CD4-positive, alpha-beta T cell (primary cell): Measurements from ENCODE around the gene MTIF3. TPM values are rescaled to one million over a fixed set of nuclear protein-coding genes. Genes with fewer than 3 reads are reported as not detected.

Source experiments
- ATAC-seq: fragments of 200-7000 bp; cut with Tn5 transposase; one replicate; pipeline ENCODE4 v1.10.0; 2022; ENCODE audit warnings: mild to moderate bottlenecking; ENCODE audit not compliant: poor library complexity
- CTCF ChIA-PET: fragments of 350-600 bp; sonication (Branson Sonifier 250); formaldehyde crosslinking; loops from one replicate; lab custom pipeline; 2021; ENCODE audit warnings: antibody characterized with exemption, inconsistent platforms; lab: Charles Lee
- POLR2A ChIA-PET: fragments of 350-600 bp; sonication (Branson Sonifier 250); formaldehyde crosslinking; loops from one replicate; lab custom pipeline; 2021; ENCODE audit warnings: antibody characterized with exemption, inconsistent platforms; lab: Charles Lee
- DNase-seq, 14 experiments: peaks; one replicate each; pipeline ENCODE4 v3.0.0-alpha.2; 2013 to 2020; ENCODE audit warnings: mixed read lengths in 2 of 14
- H3K27ac ChIP-seq, 2 donors: one replicate each; pipeline versions ENCODE4 v1.5.1 to v1.7.0; 2013; ENCODE audit warnings: low read length in 2 of 2, low read depth in 1 of 2, mild to moderate bottlenecking in 1 of 2
- H3K27me3 ChIP-seq, 2 experiments: 1 replicate in 1 of 2; 2 replicates in 1 of 2; pipeline versions ENCODE4 v1.6.1 to v1.7.0; 2013; ENCODE audit warnings: low read length in 2 of 2, control low read depth in 1 of 2, mild to moderate bottlenecking in 1 of 2, moderate library complexity in 1 of 2; ENCODE audit not compliant: insufficient read depth in 2 of 2, control insufficient read depth in 1 of 2
- H3K36me3 ChIP-seq: one replicate; pipeline ENCODE4 v1.6.1; 2013; ENCODE audit warnings: low read length, control low read depth; ENCODE audit not compliant: insufficient read depth
- H3K4me1 ChIP-seq: one replicate; pipeline ENCODE4 v1.6.1; 2013; ENCODE audit warnings: low read length, control low read depth; ENCODE audit not compliant: insufficient read depth
- H3K4me3 ChIP-seq: one replicate; pipeline ENCODE4 v1.5.1; 2013; ENCODE audit warnings: mild to moderate bottlenecking, low read length, moderate library complexity
- H3K9me3 ChIP-seq, 2 experiments: 1 replicate in 1 of 2; 2 replicates in 1 of 2; pipeline versions ENCODE4 v1.6.1 to v1.7.0; 2013; ENCODE audit warnings: low read length in 2 of 2, mild to moderate bottlenecking in 2 of 2, control low read depth in 1 of 2, moderate library complexity in 1 of 2; ENCODE audit not compliant: control insufficient read depth in 1 of 2, insufficient read depth in 1 of 2
- H3K27ac Mint-ChIP-seq: one replicate; pipeline ENCODE4 v1.8.0; 2020; ENCODE audit warnings: mixed read lengths
- H3K27me3 Mint-ChIP-seq: one replicate; pipeline ENCODE4 v1.8.0; 2021; ENCODE audit warnings: mixed read lengths
- H3K36me3 Mint-ChIP-seq: one replicate; pipeline ENCODE4 v1.8.0; 2021; ENCODE audit warnings: low read depth, mixed read lengths
- H3K4me1 Mint-ChIP-seq: one replicate; pipeline ENCODE4 v1.8.0; 2021; ENCODE audit warnings: low read depth, mixed read lengths
- H3K4me3 Mint-ChIP-seq: one replicate; pipeline ENCODE4 v1.8.0; 2020; ENCODE audit warnings: mild to moderate bottlenecking, mixed read lengths
- H3K9me3 Mint-ChIP-seq: one replicate; pipeline ENCODE4 v1.8.0; 2020; ENCODE audit warnings: mixed read lengths
- intact Hi-C, 2 experiments: fragments of 100-400 bp; cut with DNase I in 1 of 2; cut with micrococcal nuclease in 1 of 2; formaldehyde crosslinking; loops; one replicate each; pipeline versions ENCODE4 v1.15.1 to v1.9.0; 2023 to 2025; cut with DNase I, micrococcal nuclease
- total RNA-seq, 174 experiments: library from RNA in 2 of 174; stranded (reverse) in 2 of 174; gene quantifications; one replicate each; pipeline ENCODE4 v1.2.3 and lab custom pipeline; 2021 to 2026
- TF ChIP-seq, protein P1 (sequence below): fragments of 200-600 bp; IDR thresholded peaks from one replicate; pipeline ENCODE4 v1.8.0; 2022; ENCODE audit warnings: antibody characterized with exemption, mild to moderate bottlenecking

Gene MTIF3
- total RNA-seq, 2 experiments from 2014 or later: 13.6 to 14.5 TPM

- no peak for ATAC-seq
- Mint-ChIP-seq H3K36me3 (no peaks in the 10 kb centered on the region), H3K4me3 (no peak overlapping the region), H3K4me1 (peaks cover 8% of the 10 kb centered on the region), H3K27ac (no peak overlapping the region), H3K9me3 (no peaks in the 10 kb centered on the region), H3K27me3 (no peaks in the 10 kb centered on the region)
- no peaks in the 10 kb centered on the region for H3K9me3 ChIP-seq
- peaks cover 7% of the 10 kb centered on the region for H3K4me1 ChIP-seq
- CTCF ChIA-PET: no interaction called here
- TF ChIP-seq, protein P1, sequence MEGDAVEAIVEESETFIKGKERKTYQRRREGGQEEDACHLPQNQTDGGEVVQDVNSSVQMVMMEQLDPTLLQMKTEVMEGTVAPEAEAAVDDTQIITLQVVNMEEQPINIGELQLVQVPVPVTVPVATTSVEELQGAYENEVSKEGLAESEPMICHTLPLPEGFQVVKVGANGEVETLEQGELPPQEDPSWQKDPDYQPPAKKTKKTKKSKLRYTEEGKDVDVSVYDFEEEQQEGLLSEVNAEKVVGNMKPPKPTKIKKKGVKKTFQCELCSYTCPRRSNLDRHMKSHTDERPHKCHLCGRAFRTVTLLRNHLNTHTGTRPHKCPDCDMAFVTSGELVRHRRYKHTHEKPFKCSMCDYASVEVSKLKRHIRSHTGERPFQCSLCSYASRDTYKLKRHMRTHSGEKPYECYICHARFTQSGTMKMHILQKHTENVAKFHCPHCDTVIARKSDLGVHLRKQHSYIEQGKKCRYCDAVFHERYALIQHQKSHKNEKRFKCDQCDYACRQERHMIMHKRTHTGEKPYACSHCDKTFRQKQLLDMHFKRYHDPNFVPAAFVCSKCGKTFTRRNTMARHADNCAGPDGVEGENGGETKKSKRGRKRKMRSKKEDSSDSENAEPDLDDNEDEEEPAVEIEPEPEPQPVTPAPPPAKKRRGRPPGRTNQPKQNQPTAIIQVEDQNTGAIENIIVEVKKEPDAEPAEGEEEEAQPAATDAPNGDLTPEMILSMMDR: no peak
- intact Hi-C loops: no loop called here
- no peaks in the 10 kb centered on the region for H3K36me3 ChIP-seq
- no peak overlapping the region for H3K27ac ChIP-seq
- POLR2A ChIA-PET: no interaction called here
- H3K4me3 ChIP-seq: no peak overlapping the region
- DNase-seq: no peak
- H3K27me3 ChIP-seq: no peaks in the 10 kb centered on the region
These were observed 13.1 kb upstream of the MTIF3 start for GRCh38 chr13:27463500-27463899.

DNA sequence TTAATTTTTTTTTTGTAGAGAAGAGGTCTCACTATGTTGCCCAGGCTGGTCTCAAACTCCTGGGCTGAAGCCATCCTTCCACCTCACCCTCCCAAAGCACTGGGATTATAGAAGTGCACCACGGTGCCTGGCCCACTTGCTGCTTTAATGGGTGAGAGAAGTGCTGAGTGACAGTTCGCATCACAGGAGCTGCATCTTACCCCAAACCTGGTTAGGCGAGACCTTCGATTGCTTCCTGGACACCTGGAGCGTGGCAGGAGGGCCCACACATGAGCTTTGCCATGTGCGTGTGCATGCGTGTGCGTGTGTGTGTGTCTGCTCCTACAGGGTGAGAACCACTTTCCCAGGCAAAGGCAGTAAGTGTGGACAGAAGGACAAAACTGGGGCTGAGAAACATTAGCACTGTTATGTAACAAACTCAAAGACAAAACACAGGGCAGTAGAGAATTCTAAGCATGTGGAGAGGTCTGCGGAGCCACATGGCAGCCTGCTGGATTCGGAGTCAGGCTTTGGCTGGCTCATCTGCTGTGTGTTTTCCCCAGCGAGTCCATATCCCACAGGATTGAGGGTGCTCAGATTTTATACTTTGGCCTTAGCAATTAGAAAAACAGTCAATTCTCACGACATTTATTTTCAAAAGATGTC, 11.7 kb upstream of the MTIF3 start:
- ChIA-PET POLR2A (interaction anchor here (1.0 kb wide), 1 partner anchor 11 kb away, joined by 3 read pairs; no protein-coding TSS in a partner anchor), CTCF (interaction anchor here (0.6 kb wide), 1 partner anchor 480 kb away, joined by 3 read pairs; no protein-coding TSS in a partner anchor)
- Mint-ChIP-seq H3K27ac (no peak overlapping the region), H3K4me1 (peaks cover 8% of the 10 kb centered on the region), H3K36me3 (no peaks in the 10 kb centered on the region), H3K4me3 (no peak overlapping the region), H3K27me3 (no peaks in the 10 kb centered on the region), H3K9me3 (no peaks in the 10 kb centered on the region)
- TF ChIP-seq, protein P1: no peak
- no peak for DNase-seq
- Histone ChIP-seq H3K36me3 (no peaks in the 10 kb centered on the region), H3K4me3 (no peak overlapping the region), H3K27ac (no peak overlapping the region), H3K27me3 (no peaks in the 10 kb centered on the region), H3K4me1 (peaks cover 4% of the 10 kb centered on the region), H3K9me3 (no peaks in the 10 kb centered on the region)
- intact Hi-C loops: no loop called here
- no peak for ATAC-seq

- TF ChIP-seq, protein P1: no peak
- H3K4me3 ChIP-seq: peak overlapping the region; percentile 64
- peak overlapping the region; percentile 94 for H3K4me3 Mint-ChIP-seq
- H3K4me1 Mint-ChIP-seq: peaks cover 42% of the 10 kb centered on the region
- CTCF ChIA-PET: interaction anchor here (0.7 to 4.2 kb wide), 4 partner anchors 10 to 30 kb away, joined by 3 to 23 read pairs (median 4); partner anchors contain the start of gene GTF3A
- H3K27me3 Mint-ChIP-seq: no peaks in the 10 kb centered on the region
- peaks cover 4% of the 10 kb centered on the region for H3K36me3 Mint-ChIP-seq
- peak overlapping the region; percentile 94 for H3K27ac Mint-ChIP-seq
- no peaks in the 10 kb centered on the region for H3K9me3 ChIP-seq
- DNase-seq (peak in 3 of 14 experiments; percentile 30 to 41 (median 38)), ATAC-seq (no peak)
- H3K36me3 ChIP-seq: no peaks in the 10 kb centered on the region
- POLR2A ChIA-PET: interaction anchor here (1.0 to 11.8 kb wide), 6 partner anchors 11 to 684 kb away, joined by 3 to 389 read pairs (median 6); partner anchors contain the start of genes GTF3A, LNX2 and POLR1D
- H3K27me3 ChIP-seq: no peaks in the 10 kb centered on the region
- intact Hi-C loops: no loop called here
- no peaks in the 10 kb centered on the region for H3K9me3 Mint-ChIP-seq
- peaks cover 29% of the 10 kb centered on the region for H3K4me1 ChIP-seq
- H3K27ac ChIP-seq: peak overlapping the region; percentile 55 to 81
These were observed 5.0 kb upstream of the MTIF3 start for GRCh38 chr13:27455331-27455855.
